ENCODE data around the gene CDON.

CDON gene

DNA sequence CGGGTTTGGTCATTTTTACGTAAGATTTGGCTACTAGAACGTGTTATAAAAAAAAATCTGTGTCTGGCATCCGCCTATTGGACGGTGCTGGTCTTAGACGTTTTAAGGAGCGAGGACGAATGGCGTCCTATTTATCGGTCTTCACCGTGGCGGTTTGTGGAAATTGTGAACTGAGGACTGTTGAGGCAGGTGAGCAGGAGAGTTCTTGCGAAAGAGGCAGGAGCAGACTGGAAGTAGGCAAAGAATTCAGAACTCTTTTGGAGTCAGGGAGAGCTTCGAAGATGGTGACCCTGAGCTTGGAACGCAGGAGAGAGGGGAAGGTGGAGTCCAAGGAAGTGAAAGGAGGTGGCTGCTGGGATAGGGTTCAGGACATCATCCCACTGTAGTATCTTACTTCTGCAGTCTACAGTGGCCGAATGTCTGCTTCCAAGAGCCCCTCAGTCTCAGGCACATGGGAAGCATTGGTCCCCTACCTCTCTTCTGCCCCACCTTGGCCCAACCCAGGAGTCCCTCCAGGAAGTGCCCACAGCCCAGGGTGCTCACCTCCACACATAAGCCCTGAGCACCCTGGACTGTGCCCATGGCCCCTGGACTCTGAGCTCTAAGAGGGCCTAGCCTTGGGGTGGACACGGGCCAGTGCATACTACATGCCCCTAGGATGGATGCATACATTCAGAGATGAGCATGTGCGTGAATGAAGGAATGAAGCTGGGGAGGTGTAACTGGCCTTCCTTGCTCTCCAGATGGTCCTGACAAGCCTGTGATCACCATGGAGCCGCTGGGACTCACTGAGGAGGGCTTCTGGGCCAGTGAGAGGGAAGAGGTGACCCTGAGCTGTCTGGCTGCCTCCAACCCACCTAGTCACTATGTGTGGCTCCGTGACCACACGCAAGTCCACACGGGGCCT lies 113.1 kb downstream of the CDON start:
- H3K4me3 ChIP-seq: no peak overlapping the region
- H3K27ac ChIP-seq: peak overlapping the region in 1 of 21 experiments; percentile 6

DNA sequence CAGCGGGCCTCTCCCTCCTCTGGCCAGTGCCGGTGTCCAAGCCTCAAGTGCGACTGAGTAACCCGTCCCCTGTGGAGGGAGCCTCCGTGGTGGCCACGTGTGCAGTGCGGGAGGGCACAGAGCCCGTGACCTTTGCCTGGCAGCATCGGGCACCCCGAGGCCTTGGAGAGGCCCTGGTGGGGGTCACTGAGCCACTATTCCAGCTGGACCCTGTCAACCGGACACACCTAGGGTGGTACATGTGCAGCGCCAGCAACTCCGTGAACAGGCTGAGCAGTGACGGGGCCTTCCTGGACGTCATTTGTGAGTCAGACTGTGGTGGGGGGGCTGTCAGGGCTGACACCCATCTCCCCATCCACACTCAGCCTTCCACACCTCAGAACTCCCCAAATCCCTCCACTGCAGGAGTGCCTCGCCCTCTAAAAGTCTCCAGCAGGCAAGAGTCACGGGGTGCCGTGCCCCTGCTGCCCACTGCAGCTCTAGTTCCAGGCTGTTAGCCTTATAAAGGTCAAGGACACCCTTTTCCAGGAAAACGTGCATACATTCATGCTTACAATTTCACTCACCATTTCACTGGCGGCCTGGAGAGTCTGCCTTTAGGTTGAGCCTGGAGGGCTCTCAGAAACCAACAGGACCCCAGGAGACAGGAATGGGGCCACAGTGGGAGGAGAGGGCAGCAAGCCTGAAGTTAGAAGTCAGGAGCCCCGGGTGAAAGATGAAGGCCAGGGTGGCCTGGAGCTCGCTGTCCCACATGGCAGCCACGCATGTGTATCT lies 114.2 kb downstream of the CDON start:
- no peak overlapping the region for H3K4me3 ChIP-seq
- H3K27ac ChIP-seq: no peak overlapping the region

DNA sequence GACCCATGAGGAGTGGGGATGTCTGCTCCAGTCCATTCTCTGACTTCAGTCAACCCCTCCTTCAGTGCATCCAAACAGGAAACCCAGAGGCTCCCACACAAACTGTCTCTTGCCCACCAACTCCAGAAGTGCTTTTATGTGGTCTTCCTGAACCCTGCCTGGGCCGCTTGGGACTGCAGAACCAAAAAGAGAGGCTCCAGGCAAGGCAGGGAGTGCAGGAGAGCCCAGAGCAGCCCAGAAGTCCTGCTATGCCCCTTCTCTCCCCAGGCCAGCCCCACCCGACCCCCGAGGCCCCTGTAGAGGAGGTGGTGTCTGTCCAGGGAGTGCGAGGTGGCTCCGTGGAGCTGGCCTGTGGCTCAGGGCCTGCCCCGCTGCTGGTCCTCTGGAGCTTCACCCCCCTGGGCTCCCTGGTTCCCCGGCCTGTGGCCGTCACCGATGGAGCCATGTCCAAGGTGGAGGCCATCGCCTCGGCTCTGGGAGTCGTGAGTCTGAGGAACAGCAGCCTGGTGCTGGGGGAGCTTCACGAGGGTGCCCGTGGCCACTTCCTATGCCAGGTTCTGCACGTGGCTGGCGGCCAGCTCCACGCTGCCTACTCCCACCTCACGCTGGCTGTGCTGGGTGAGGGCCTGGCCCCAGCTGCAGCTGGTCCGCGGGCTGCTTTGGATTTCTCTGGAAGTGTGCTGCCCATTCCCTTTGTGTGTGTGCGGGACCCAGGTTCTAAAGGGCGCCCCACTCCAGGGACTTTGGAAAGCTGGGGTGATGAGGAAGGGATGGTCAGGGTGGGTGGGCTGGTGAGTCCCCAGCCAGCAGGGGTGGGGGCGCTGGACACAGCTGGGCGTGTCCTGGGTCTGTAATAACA lies 115.0 kb downstream of the CDON start:
- Histone ChIP-seq H3K4me3 (no peak overlapping the region), H3K27ac (no peak overlapping the region)

DNA sequence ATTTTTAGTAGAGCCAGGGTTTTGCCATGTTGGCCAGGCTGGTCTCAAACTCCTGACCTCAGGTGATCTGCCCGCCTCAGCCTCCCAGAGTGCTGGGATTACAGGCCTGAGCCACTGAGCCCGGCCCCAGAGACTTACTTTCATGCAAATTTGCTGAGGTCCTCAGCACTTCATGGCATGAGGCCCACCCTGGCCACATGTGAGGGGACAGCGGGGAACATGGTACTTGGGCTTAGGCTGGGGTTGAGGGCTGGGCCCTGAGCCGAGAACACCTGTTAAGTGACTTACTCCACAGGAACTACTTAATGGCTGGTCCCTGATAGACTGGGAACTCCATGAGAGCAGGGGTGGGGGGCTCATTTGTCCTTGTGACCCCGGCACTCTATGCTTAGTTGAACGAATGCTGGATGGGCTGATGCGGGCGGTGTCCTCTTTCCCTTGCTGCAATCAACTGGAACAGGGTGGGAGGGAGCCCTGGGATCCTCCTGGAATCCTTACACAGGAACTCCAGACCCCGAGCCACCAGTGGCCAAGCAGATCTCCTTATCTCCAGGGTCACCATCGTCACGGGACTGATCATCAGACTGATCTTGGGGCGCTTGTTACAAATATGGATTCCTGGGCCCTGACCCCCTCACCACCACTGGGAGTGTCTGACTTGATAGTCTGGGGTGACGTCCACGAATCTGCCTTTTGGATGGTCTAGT lies 115.8 kb downstream of the CDON start:
- no peak overlapping the region for H3K27ac ChIP-seq
- H3K4me3 ChIP-seq: no peak overlapping the region

- Histone ChIP-seq H3K4me3 (no peak within 1 kb of the TSS), H3K27ac (no peak within 1 kb of the TSS)
These were observed 116.7 kb downstream of the CDON start, which contains the start of gene VSIG10L2 for GRCh38 chr11:125945797-125946520. VSIG10L2 (plus strand) TSS chr11:125946044; CDS start chr11:125946056, 12 bp downstream.

DNA sequence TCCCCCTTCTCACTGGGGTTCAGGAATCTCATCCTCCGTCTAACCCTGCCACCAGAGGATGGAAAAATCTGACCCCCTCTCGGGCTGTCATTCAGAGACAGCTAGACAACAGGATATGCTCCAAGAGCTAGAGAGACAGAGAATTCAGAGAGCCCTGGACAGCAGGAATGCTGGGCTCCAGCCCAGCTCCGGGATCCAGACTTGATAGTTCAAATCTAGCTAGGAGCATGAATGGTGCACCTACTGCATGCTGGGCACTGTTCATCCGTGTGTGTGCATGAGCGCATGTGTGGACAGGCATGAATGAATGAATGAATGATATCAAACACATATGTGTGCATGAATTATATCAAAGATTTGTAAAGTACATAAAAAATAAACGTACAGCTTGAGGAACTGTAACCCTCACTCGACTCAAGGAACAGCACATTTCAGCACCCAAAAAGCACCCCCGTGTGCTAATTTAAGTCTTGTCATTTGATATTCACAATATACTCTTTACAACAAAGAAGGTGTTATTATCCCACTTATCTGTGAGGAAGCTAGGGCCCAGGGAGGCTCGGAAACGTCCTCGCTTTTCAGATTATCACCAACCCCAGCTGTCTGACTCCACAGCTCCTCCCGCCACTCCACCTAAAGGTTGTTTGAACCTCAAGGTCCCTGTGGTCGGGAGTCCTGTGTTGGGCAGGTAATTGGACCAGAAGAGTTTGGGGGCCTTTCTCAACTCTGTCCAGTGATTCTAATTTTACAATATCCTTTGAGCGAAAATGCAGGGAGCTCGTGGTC lies 117.5 kb downstream of the CDON start:
- H3K4me3 ChIP-seq: no peak overlapping the region
- no peak overlapping the region for H3K27ac ChIP-seq

DNA sequence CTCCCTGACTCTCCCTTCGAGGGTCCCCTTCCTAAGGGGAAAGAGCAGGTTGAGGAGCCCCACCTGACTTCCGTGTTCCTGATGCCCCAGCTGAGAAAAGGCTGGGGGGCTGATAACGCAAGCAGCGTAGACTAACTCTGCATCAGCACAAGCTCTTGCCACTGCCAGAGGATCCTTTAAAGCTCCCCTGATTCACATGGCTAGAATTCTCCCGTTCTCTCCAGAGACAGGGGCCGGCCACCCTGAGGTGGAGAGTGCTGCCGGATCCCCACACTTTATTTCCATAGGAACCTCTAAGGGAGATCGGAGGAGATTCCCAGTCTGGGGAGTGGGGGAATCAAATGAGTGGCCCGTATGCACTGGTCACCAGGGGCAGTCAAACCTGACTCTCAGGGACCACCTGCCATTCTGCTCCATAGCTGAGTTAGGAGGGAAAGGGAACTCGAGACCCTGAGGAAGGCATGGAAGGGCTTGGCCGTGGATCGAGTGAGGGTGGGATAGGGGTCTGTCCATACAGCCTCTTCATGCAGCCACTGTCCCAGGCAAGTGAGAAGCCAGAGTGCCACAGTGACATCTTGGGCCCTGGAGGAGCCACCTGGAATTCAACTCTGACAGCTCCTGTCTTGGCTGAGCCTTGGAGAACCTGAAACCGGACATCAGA lies 118.2 kb downstream of the CDON start:
- Histone ChIP-seq H3K4me3 (no peak overlapping the region), H3K27ac (no peak overlapping the region)

DNA sequence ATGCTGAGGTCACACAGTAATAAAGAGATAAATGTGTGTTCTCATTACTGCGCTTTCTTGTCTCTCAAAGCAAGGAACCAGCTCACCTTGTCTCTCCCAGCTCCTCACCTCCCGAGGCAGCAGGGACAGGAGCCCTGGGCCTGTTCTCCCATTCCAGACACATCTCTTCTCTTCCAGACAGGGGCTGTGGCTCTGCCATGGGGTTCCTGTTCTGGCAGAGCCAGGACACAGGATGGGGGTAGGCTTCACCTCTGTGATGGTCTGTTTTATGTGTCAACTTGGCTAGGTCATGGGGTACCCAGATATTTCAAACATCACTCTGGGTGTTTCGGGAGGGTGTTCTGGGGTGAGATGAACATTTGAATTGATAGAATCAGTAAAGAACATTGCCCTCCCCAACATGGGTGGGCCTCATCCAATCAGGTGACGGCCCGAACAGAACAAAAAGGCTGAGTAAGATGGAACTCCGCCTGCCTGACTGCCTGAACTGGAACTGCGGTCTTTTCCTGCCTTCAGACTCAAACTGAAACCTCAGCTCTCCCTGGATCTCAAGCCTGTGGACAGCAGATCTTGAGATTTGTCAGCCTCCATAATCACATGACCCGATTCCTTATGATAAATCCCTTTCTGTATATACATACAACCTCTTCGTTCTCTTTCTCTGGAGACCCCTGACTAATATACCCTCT lies 118.9 kb downstream of the CDON start:
- no peak overlapping the region for H3K27ac ChIP-seq
- no peak overlapping the region for H3K4me3 ChIP-seq

- no peak overlapping the region for H3K4me3 ChIP-seq
- H3K27ac ChIP-seq: no peak overlapping the region
These were observed 119.8 kb downstream of the CDON start for GRCh38 chr11:125942771-125943428.

- H3K4me3 ChIP-seq: no peak overlapping the region
- peak overlapping the region in 1 of 21 experiments; percentile 33 for H3K27ac ChIP-seq
These were observed 120.8 kb downstream of the CDON start for GRCh38 chr11:125941619-125942611.

DNA sequence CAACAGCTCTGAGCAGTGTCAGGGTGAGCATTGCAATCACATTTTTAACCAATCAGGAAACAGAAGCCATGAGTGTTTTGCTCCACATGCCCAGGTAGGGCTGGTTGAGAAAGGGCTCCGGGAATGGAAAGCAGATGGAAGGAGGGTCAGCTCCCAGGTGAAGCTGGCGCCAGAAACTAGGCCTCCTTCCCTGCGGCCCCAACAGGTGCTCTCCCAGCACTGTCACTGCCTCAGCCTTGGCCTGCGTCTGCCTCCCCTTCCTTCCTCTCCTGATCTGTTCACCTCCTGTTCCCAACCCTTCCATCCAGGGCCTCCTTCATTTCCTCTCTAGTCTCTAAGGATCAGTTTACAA lies 121.4 kb downstream of the CDON start:
- H3K4me3 ChIP-seq: no peak overlapping the region
- H3K27ac ChIP-seq: no peak overlapping the region

DNA sequence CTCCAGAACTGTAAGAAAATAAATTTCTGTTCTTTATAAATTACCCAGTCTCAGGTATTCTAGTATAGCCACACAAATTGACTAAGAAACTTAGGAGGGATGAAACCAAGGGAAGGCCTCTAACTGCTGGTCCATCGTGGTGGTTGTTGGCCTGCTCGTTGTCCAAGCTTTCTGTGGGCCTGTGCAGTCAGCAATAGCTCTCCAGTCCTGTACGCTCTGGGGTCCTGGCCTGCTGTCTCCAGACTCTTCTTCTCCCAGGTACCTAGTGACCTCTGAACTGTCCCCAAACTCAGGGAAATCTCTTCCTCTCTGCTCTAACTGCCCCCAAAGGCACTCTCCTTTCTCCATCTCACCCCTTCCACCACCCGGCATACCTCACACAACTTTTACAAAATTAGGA lies 122.5 kb downstream of the CDON start:
- H3K4me3 ChIP-seq: no peak overlapping the region
- peak overlapping the region in 1 of 21 experiments; percentile 71 for H3K27ac ChIP-seq

DNA sequence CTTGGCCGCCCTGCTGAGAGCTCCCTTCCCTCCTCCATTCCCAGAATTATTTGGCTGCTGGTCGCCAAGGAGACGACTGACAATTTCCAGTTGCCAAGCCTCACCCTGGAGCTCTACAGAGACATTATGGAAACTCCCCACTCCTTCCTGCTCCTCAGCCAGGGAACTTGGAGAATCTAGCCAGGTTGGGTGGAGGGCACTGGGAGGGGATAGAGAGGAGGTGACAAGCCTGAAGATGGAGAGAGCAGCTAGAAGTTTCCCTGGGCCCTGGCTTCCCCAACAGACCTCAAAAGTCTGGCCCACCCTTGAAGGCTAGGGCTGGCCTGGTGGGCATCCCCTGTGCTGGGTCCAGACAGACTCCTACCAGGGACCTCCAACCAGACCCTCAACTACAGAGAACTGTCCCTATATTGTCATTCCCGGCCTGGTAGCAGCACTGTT lies 123.6 kb downstream of the CDON start:
- Histone ChIP-seq H3K4me3 (no peak overlapping the region), H3K27ac (peak overlapping the region in 5 of 21 experiments; percentile 14 to 71 (median 31))

- peak overlapping the region in 8 of 21 experiments; percentile 29 to 71 (median 42) for H3K27ac ChIP-seq
These were observed 124.2 kb downstream of the CDON start for GRCh38 chr11:125938418-125938817.

DNA sequence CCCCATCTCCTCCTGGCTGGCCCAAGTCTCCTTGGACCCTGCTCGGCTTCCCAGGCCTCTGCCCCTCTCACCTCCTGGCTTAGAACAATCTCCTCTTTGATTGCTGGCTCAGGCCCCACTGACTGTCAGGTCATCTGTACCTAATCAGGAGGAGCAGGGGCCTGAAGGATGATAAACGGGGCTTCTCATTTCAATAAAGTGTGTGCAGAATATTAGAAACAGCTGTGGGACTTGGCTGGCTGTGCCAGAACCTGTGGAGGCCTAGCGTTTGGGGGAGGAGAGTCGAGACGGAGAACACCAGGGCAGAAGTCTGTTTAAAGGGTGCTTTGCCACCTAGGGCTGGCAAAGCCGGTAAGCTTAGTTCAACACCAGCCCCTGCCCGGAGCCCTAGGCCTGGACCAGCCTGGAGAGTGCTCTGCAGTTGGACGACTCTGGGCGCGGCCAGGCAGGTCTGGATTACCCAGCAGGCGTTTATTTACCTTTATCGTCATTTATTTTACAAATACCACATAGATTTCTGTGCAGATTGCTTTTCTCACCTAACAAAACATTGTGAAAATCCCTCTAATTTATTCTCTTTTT lies 127.0 kb downstream of the CDON start:
- no peak overlapping the region for H3K4me3 ChIP-seq
- H3K27ac ChIP-seq: no peak overlapping the region

More at GRCh38 chr11:125938418-125938817, 124.2 kb downstream of the CDON start:
- no peak overlapping the region for H3K4me3 ChIP-seq
